ENCODE data around the gene SPPL3.

The SPPL3 gene

GRCh38 chr12:120820884-120821510 is 83.2 kb downstream of the SPPL3 start:
- DNase-seq, result no peak
- Histone ChIP-seq H3K27me3 (ENCODE audit: insufficient read depth, low read depth, severe bottlenecking) (no peaks in the 10 kb centered on the region), H3K9me3 (ENCODE audit: severe bottlenecking) (no peaks in the 10 kb centered on the region), H3K27ac (no peak overlapping the region), H3K4me3 (ENCODE audit: low read depth, low read length) (no peak overlapping the region), H3K36me3 (no peaks in the 10 kb centered on the region)
- TF ChIP-seq, protein P1, sequence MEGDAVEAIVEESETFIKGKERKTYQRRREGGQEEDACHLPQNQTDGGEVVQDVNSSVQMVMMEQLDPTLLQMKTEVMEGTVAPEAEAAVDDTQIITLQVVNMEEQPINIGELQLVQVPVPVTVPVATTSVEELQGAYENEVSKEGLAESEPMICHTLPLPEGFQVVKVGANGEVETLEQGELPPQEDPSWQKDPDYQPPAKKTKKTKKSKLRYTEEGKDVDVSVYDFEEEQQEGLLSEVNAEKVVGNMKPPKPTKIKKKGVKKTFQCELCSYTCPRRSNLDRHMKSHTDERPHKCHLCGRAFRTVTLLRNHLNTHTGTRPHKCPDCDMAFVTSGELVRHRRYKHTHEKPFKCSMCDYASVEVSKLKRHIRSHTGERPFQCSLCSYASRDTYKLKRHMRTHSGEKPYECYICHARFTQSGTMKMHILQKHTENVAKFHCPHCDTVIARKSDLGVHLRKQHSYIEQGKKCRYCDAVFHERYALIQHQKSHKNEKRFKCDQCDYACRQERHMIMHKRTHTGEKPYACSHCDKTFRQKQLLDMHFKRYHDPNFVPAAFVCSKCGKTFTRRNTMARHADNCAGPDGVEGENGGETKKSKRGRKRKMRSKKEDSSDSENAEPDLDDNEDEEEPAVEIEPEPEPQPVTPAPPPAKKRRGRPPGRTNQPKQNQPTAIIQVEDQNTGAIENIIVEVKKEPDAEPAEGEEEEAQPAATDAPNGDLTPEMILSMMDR (IDR thresholded peaks at IDR 0.05; ENCODE audit: low read depth, low read length), result no peak

GRCh38 chr12:120818416-120818815 is 85.7 kb downstream of the SPPL3 start:
- H3K27ac ChIP-seq, result no peak overlapping the region
- no peak overlapping the region for H3K4me3 ChIP-seq (ENCODE audit: low read depth, low read length)
- TF ChIP-seq, protein P1 (IDR thresholded peaks at IDR 0.05; ENCODE audit: low read depth, low read length), result no peak
- H3K27me3 ChIP-seq (ENCODE audit: insufficient read depth, low read depth, severe bottlenecking), result no peaks in the 10 kb centered on the region
- no peaks in the 10 kb centered on the region for H3K36me3 ChIP-seq
- H3K9me3 ChIP-seq (ENCODE audit: severe bottlenecking), result no peaks in the 10 kb centered on the region
- DNase-seq, result no peak

- H3K27me3 ChIP-seq (ENCODE audit: insufficient read depth, low read depth, severe bottlenecking), result no peaks in the 10 kb centered on the region
These were observed 86.4 kb downstream of the SPPL3 start for GRCh38 chr12:120817559-120818330.

DNA sequence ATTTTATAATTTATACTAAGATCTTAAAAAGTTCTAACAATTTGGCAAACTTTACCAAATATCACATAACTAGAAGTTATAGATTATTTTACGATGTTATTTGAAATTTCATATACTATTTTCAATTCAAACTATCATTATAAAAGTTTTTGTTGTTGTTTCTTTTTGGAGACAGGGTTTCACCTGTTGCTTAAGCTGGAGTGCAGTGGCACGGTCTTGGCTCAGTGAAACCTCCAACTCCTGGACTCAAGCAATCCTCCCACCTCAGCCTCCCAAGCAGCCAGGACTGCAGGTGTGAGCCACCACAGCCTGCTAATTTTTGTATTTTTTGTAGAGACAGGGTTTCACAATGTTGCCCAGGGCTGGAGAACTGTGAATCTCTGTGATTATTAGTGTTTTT is 87.8 kb downstream of the SPPL3 start:
- Histone ChIP-seq H3K9me3 (ENCODE audit: severe bottlenecking) (no peaks in the 10 kb centered on the region), H3K27me3 (ENCODE audit: insufficient read depth, low read depth, severe bottlenecking) (no peaks in the 10 kb centered on the region), H3K27ac (no peak overlapping the region), H3K4me3 (ENCODE audit: low read depth, low read length) (no peak overlapping the region), H3K36me3 (no peaks in the 10 kb centered on the region)
- no peak for DNase-seq
- TF ChIP-seq, protein P1 (IDR thresholded peaks at IDR 0.05; ENCODE audit: low read depth, low read length), result no peak

More at GRCh38 chr12:120817559-120818330, 86.4 kb downstream of the SPPL3 start:
- DNase-seq, result no peak
- no peaks in the 10 kb centered on the region for H3K36me3 ChIP-seq
- no peaks in the 10 kb centered on the region for H3K9me3 ChIP-seq (ENCODE audit: severe bottlenecking)
- H3K27ac ChIP-seq, result no peak overlapping the region
- TF ChIP-seq, protein P1 (IDR thresholded peaks at IDR 0.05; ENCODE audit: low read depth, low read length), result no peak
- H3K4me3 ChIP-seq (ENCODE audit: low read depth, low read length), result no peak overlapping the region

DNA sequence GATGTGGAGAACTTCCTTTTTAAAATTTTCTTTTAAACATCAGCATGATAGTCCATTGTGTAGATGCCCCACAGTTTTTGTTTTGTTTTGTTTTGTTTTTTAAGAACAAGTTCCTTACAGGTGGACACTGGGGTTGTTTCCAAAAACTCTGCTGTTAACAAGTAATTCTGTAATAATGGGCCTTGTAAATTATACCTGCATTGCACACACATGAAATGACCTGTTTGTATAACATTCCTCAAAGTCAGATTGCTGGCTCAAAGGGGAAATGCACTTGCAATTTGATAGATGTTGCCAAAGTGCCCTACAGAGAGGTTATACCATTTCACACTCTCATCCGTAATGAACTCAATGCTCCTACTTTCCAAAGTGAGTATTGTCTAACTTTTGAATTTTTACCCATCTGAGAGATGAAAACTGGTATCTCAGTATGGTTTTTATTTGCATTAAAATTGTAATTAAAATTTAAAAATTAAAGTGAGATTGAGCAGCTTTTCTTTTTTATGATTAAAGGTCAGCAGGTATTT is 89.2 kb downstream of the SPPL3 start:
- H3K27me3 ChIP-seq (ENCODE audit: insufficient read depth, low read depth, severe bottlenecking), result no peaks in the 10 kb centered on the region
- no peaks in the 10 kb centered on the region for H3K9me3 ChIP-seq (ENCODE audit: severe bottlenecking)
- no peak for DNase-seq
- no peak overlapping the region for H3K4me3 ChIP-seq (ENCODE audit: low read depth, low read length)
- no peak overlapping the region for H3K27ac ChIP-seq
- TF ChIP-seq, protein P1 (IDR thresholded peaks at IDR 0.05; ENCODE audit: low read depth, low read length), result no peak
- no peaks in the 10 kb centered on the region for H3K36me3 ChIP-seq

All from WERI-Rb-1 (cell line).